ENCODE data around the gene HOXD1.

DNA sequence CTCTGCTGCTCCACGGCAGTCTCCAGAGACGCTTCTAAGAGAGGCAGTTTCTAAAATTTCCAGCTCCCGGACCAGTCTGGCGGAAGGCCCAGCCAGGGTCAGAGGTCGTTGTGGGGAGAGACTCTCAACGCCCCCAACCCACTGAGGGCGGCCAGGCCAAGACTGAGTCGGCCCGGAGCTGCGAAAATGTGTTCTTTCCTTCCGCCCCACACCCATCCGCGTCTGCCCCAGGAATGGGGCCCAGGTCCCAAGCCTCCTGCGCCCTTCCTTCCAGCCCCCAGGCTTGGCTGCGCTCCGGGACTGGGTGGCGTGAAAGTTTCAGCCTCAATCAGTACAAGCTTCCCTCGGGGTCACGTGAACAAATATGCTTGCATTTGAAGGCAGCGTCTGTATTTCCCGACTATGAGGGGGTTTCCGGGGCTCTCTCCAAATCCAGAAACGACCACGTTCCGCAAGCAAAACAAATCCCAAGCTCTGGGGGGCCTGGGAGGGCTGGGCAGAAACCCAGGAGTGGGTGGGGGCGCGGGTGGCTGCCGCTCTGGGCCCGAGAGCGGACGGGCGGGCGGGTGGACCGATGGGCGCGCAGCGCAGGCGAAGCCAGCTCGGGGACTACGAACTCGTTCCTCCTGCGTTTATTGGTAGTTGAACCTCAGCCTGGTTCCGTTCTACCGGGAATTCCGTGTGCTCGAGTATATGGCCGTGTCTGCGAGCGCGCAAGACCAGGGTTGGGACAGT is 28.1 kb upstream of the HOXD1 start:
- TF ChIP-seq SUZ12 (IDR thresholded peaks at IDR 0.05; ENCODE audit: extremely low read depth, insufficient read depth, insufficient read length): peak; percentile 97
- TF ChIP-seq ZNF274 (IDR thresholded peaks at IDR 0.05; ENCODE audit: low read depth, low read length): no peak

All from NT2/D1 (cell line).